ENCODE results near the gene MAP4K2. TPM values are rescaled to one million over a fixed set of nuclear protein-coding genes. Genes with fewer than 3 reads are reported as not detected.

The MAP4K2 gene
- total and polyA plus RNA-seq, 4 donors: 15.0 to 41.8 (median 23.8) TPM

DNA sequence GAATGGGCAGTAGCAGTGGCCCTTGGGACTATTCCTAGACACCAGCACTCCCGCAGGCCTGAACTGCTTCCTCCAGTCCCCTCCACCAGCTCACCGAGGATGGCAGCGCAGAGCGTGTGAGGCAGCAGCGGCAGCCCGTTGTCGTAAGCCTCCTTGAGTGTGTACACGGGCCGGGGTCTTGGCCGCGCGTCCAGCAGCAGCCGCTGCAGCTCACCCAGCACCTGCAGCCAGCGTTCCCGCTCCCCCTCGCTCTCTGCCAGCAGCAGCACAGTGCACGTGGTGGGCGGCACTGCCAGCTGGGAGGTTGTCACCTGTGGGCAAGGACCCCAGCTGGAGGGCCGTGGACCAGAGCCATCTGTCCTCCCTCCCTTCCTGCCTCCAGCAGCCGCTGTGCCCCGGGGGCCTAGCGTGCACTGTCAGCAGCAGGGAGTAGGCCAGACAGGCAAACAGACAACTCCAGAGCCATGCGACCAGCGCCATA, 28.4 kb upstream of the MAP4K2 start:
- Histone ChIP-seq H3K27me3 (ENCODE audit: control insufficient read depth in 3 of 3, insufficient read depth in 3 of 3, low read length in 2 of 3) (no peaks in the 10 kb centered on the region), H3K9ac (ENCODE audit: insufficient read depth in 1 of 2, low read length in 2 of 2) (no peak overlapping the region), H3K9me3 (ENCODE audit: control insufficient read depth in 4 of 4, insufficient read depth in 3 of 4, low read length in 3 of 4) (no peaks in the 10 kb centered on the region), H3K4me1 (ENCODE audit: control insufficient read depth in 5 of 5, insufficient read depth in 5 of 5, low read length in 5 of 5) (no peaks in the 10 kb centered on the region), H3K36me3 (ENCODE audit: control insufficient read depth in 4 of 4, insufficient read depth in 4 of 4, low read length in 4 of 4) (peaks cover 0 to 25% (median 0%) of the 10 kb centered on the region in 4 donors), H3K4me3 (no peak overlapping the region), H3K27ac (ENCODE audit: low read depth in 1 of 2, low read length in 1 of 2) (no peak overlapping the region)
- 91 to 92% methylated on average over 24 of the region's 24 CpGs for WGBS, 2 donors
- TF ChIP-seq, protein P1, sequence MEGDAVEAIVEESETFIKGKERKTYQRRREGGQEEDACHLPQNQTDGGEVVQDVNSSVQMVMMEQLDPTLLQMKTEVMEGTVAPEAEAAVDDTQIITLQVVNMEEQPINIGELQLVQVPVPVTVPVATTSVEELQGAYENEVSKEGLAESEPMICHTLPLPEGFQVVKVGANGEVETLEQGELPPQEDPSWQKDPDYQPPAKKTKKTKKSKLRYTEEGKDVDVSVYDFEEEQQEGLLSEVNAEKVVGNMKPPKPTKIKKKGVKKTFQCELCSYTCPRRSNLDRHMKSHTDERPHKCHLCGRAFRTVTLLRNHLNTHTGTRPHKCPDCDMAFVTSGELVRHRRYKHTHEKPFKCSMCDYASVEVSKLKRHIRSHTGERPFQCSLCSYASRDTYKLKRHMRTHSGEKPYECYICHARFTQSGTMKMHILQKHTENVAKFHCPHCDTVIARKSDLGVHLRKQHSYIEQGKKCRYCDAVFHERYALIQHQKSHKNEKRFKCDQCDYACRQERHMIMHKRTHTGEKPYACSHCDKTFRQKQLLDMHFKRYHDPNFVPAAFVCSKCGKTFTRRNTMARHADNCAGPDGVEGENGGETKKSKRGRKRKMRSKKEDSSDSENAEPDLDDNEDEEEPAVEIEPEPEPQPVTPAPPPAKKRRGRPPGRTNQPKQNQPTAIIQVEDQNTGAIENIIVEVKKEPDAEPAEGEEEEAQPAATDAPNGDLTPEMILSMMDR (IDR thresholded peaks at IDR 0.05; ENCODE audit: control extremely low read depth, extremely low read depth): no peak
- DNase-seq (no peak), ATAC-seq (ENCODE audit: insufficient read depth, low FRiP score) (no peak)

DNA sequence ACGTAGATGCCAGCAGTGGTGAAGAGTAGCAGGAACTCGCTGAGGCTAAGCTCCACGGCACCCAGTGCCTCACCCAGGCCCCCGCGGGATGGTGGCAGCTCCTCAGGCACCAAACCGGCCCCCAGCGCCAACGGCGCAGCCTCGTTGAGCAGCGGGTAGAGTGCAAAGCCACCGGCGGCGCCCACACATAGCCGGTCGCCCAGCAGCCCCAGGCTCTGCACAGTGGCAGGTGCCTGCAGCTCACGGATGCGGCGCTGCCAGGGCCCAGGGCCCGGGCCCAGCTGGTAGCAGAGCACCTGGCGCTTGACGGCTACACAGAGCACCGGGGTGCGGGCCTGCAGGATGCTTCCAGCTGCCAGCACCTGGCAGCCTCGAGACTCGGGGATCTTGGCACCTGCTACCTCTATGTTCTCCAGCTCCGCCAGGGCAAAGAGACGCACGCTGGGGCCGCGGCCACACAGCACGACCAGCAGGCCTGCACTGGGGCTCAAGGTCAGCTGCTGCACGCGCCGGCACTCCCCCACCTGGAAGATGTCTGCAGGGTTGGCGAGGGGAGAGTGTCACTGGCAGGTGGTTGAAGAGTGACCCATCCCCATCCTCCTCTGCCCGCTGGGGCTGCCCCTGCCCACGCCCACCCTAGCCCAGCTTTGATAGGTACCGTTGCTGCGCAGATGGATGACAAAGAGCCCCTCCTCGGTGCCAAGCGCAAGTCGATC, 26.7 kb upstream of the MAP4K2 start:
- no peaks in the 10 kb centered on the region for H3K27me3 ChIP-seq (ENCODE audit: control insufficient read depth in 3 of 3, insufficient read depth in 3 of 3, low read length in 2 of 3)
- DNase-seq (no peak), ATAC-seq (ENCODE audit: insufficient read depth, low FRiP score) (no peak)
- no peaks in the 10 kb centered on the region for H3K9me3 ChIP-seq (ENCODE audit: control insufficient read depth in 4 of 4, insufficient read depth in 3 of 4, low read length in 3 of 4)
- H3K9ac ChIP-seq (ENCODE audit: insufficient read depth in 1 of 2, low read length in 2 of 2): no peak overlapping the region
- no peak overlapping the region for H3K27ac ChIP-seq (ENCODE audit: low read depth in 1 of 2, low read length in 1 of 2)
- no peak overlapping the region for H3K4me3 ChIP-seq
- H3K4me1 ChIP-seq (ENCODE audit: control insufficient read depth in 5 of 5, insufficient read depth in 5 of 5, low read length in 5 of 5): no peaks in the 10 kb centered on the region
- 94 to 96% methylated on average over 43 of the region's 43 CpGs for WGBS, 2 donors
- peaks cover 0 to 25% (median 1%) of the 10 kb centered on the region in 4 donors for H3K36me3 ChIP-seq (ENCODE audit: control insufficient read depth in 4 of 4, insufficient read depth in 4 of 4, low read length in 4 of 4)
- TF ChIP-seq, protein P1 (IDR thresholded peaks at IDR 0.05; ENCODE audit: control extremely low read depth, extremely low read depth): no peak

DNA sequence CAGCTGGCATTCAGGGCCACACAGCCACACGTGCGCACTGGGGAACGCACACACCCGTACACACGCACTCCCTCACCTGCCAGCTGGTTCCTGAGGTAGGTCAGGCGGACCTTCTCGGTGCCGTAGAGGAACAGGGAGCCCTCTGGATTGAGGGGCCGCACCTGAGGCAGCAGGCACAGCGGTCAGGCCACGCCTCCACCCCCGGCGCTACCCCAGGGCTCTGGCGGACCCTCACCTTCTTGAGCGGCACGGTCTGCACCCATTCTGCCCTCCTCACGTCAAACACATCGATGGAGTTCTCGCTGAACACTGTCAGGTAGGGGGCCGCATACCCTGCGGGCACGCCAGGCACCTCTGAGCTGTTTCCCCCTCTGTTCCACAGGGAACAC, 24.4 kb upstream of the MAP4K2 start:
- Histone ChIP-seq H3K9ac (ENCODE audit: insufficient read depth in 1 of 2, low read length in 2 of 2) (no peak overlapping the region), H3K36me3 (ENCODE audit: control insufficient read depth in 4 of 4, insufficient read depth in 4 of 4, low read length in 4 of 4) (peaks cover 0 to 15% (median 1%) of the 10 kb centered on the region in 4 donors), H3K4me1 (ENCODE audit: control insufficient read depth in 5 of 5, insufficient read depth in 5 of 5, low read length in 5 of 5) (no peaks in the 10 kb centered on the region), H3K9me3 (ENCODE audit: control insufficient read depth in 4 of 4, insufficient read depth in 3 of 4, low read length in 3 of 4) (no peaks in the 10 kb centered on the region), H3K27ac (ENCODE audit: low read depth in 1 of 2, low read length in 1 of 2) (no peak overlapping the region), H3K4me3 (no peak overlapping the region), H3K27me3 (ENCODE audit: control insufficient read depth in 3 of 3, insufficient read depth in 3 of 3, low read length in 2 of 3) (no peaks in the 10 kb centered on the region)
- WGBS, 2 donors: 95 to 97% methylated on average over 22 of the region's 22 CpGs
- TF ChIP-seq, protein P1 (IDR thresholded peaks at IDR 0.05; ENCODE audit: control extremely low read depth, extremely low read depth): no peak
- ATAC-seq (ENCODE audit: insufficient read depth, low FRiP score) (no peak), DNase-seq (no peak)

Data from lung (tissue), 12 donors.